Keratinocyte (primary cell): ENCODE data around the gene KIF18B. TPM values are rescaled to one million over a fixed set of nuclear protein-coding genes. Genes with fewer than 3 reads are reported as not detected.

Source experiments
- DNase-seq: peaks from one replicate; pipeline ENCODE4 v3.0.0-alpha.2; 2011; ENCODE audit warnings: low read depth, missing footprints, low spot score
- FAIRE-seq: peaks from 2 replicates; lab custom pipeline; 2011; peaks lifted over from hg19 to GRCh38; lab: Jason Lieb, UNC
- H2AFZ ChIP-seq: 2 replicates; pipeline ENCODE4 v1.6.0; 2012; ENCODE audit warnings: low read length, control low read depth, inconsistent platforms; ENCODE audit not compliant: control insufficient read depth
- H3K27ac ChIP-seq: 2 replicates; pipeline ENCODE4 v1.5.1; 2011; ENCODE audit warnings: low read length; ENCODE audit not compliant: control insufficient read depth, insufficient read depth
- H3K27me3 ChIP-seq: 3 replicates; pipeline ENCODE4 v1.6.0; 2011; ENCODE audit warnings: low read length; ENCODE audit not compliant: control insufficient read depth, insufficient read depth; ENCODE audit errors: extremely low read depth
- H3K36me3 ChIP-seq, 2 experiments: 2 replicates in 1 of 2; 3 replicates in 1 of 2; pipeline ENCODE4 v1.5.1; 2011; ENCODE audit warnings: low read length in 2 of 2, mild to moderate bottlenecking in 1 of 2; ENCODE audit not compliant: control insufficient read depth in 2 of 2, insufficient read depth in 2 of 2; ENCODE audit errors: extremely low read depth in 1 of 2
- H3K4me1 ChIP-seq: 3 replicates; pipeline ENCODE4 v1.5.1; 2011; ENCODE audit warnings: low read length; ENCODE audit not compliant: control insufficient read depth, insufficient read depth; ENCODE audit errors: extremely low read depth
- H3K4me2 ChIP-seq: 3 replicates; pipeline ENCODE4 v1.6.0; 2011; ENCODE audit warnings: low read depth, low read length; ENCODE audit not compliant: control insufficient read depth, insufficient read depth; ENCODE audit errors: extremely low read depth
- H3K4me3 ChIP-seq, 3 experiments: fragments of 200-600 bp in 1 of 3; sonication (generic) in 1 of 3; 2 replicates in 2 of 3; 3 replicates in 1 of 3; pipeline ENCODE4 v1.5.1; 2011 to 2016; ENCODE audit warnings: low read length in 3 of 3, mild to moderate bottlenecking in 3 of 3, control low read depth in 2 of 3, inconsistent platforms in 1 of 3, low read depth in 1 of 3, mixed read lengths in 1 of 3, mixed run types in 1 of 3, moderate library complexity in 1 of 3; ENCODE audit not compliant: control insufficient read depth in 2 of 3, insufficient read depth in 2 of 3; ENCODE audit errors: extremely low read depth in 1 of 3
- H3K79me2 ChIP-seq: 2 replicates; pipeline ENCODE4 v1.6.0; 2012; ENCODE audit warnings: low read length; ENCODE audit not compliant: control insufficient read depth, insufficient read depth
- H3K9ac ChIP-seq: 3 replicates; pipeline ENCODE4 v1.6.0; 2011; ENCODE audit warnings: low read length; ENCODE audit not compliant: control insufficient read depth, insufficient read depth; ENCODE audit errors: extremely low read depth
- H3K9me1 ChIP-seq: 3 replicates; pipeline ENCODE4 v1.6.0; 2011; ENCODE audit warnings: low read length; ENCODE audit not compliant: control insufficient read depth, insufficient read depth; ENCODE audit errors: extremely low read depth
- H3K9me3 ChIP-seq: 2 replicates; pipeline ENCODE4 v1.5.1; 2012; ENCODE audit warnings: low read depth, low read length; ENCODE audit not compliant: control insufficient read depth
- H4K20me1 ChIP-seq: 3 replicates; pipeline ENCODE4 v1.6.0; 2011; ENCODE audit warnings: low read length; ENCODE audit not compliant: control insufficient read depth, insufficient read depth; ENCODE audit errors: extremely low read depth
- EZH2 ChIP-seq: IDR thresholded peaks from one replicate; pipeline ENCODE4 v1.6.1; 2012; ENCODE audit warnings: inconsistent platforms, mild to moderate bottlenecking, low read length, moderate library complexity
- dilution Hi-C: fragments of 300-500 bp; cut with MboI; formaldehyde crosslinking; loops from one replicate; pipeline ENCODE4 v1.7.0; 2020; ENCODE audit warnings: low sequenced_read_pairs; ENCODE audit not compliant: extremely low pct_ligation_motif_present
- polyA plus RNA-seq, 5 experiments: library from polyadenylated mRNA; depleted of rRNA in 3 of 5; stranded (reverse) in 3 of 5; stranded (forward) in 1 of 5; unstranded in 1 of 5; fragments of >200 nt; gene quantifications; 1 replicate in 1 of 5; 2 replicates in 3 of 5; 3 replicates in 1 of 5; pipeline versions ENCODE4 v1.2.1 to v1.2.3, GENCODE V29; 2011 to 2012; ENCODE audit warnings: missing spikeins in 2 of 5, low read depth in 1 of 5, low replicate concordance in 1 of 5
- TF ChIP-seq, protein P1 (sequence below), 3 experiments: IDR thresholded peaks in 1 of 3; conservative IDR thresholded peaks in 1 of 3; optimal IDR thresholded peaks in 1 of 3; 2 replicates in 2 of 3; 3 replicates in 1 of 3; pipeline versions ENCODE3 to v1.5.1; 2011; ENCODE audit warnings: low read length in 3 of 3, mild to moderate bottlenecking in 3 of 3, moderate library complexity in 2 of 3, control low read depth in 1 of 3, inconsistent platforms in 1 of 3; ENCODE audit not compliant: insufficient read depth in 2 of 3; ENCODE audit errors: extremely low read depth in 1 of 3

The KIF18B gene
- polyA plus RNA-seq, 1 donor (not counting 4 experiments of a cell fraction or from before 2014, with no cell fraction given), result 5.1 TPM

DNA sequence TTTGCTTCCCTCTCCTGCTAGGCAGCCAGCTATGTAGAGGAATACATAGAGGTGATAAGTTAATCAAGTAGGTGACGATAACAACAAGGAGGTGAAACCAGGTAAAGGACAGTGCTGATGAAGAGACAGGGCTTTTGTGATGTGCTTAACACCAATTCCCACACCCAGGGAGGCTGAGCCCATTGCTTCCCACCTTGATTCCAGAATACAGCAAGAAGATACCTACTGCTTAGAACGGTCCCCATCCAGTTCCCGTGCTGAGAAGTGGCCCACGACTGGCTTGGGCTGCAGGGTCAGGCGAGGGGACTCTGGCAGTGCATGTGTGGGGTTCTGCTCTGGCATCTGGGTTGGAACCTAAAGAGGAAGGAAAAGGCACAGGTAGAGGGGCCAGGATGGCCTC lies 16.2 kb downstream of the KIF18B start:
- Histone ChIP-seq H3K9me3 (no peaks in the 10 kb centered on the region), H3K27me3 (no peaks in the 10 kb centered on the region), H3K36me3 (peaks cover 2 to 64% of the 10 kb centered on the region in 2 experiments), H3K27ac (no peak overlapping the region), H3K4me3 (no peak overlapping the region), H3K4me1 (no peaks in the 10 kb centered on the region), H3K4me2 (no peak overlapping the region), H3K9ac (no peak overlapping the region), H4K20me1 (no peaks in the 10 kb centered on the region), H2AFZ (no peak overlapping the region), H3K9me1 (no peaks in the 10 kb centered on the region), H3K79me2 (peaks cover 6% of the 10 kb centered on the region)
- DNase-seq (no peak), FAIRE-seq (no peak)
- dilution Hi-C loops, result no loop called here
- TF ChIP-seq EZH2, result no peak
- TF ChIP-seq, protein P1, sequence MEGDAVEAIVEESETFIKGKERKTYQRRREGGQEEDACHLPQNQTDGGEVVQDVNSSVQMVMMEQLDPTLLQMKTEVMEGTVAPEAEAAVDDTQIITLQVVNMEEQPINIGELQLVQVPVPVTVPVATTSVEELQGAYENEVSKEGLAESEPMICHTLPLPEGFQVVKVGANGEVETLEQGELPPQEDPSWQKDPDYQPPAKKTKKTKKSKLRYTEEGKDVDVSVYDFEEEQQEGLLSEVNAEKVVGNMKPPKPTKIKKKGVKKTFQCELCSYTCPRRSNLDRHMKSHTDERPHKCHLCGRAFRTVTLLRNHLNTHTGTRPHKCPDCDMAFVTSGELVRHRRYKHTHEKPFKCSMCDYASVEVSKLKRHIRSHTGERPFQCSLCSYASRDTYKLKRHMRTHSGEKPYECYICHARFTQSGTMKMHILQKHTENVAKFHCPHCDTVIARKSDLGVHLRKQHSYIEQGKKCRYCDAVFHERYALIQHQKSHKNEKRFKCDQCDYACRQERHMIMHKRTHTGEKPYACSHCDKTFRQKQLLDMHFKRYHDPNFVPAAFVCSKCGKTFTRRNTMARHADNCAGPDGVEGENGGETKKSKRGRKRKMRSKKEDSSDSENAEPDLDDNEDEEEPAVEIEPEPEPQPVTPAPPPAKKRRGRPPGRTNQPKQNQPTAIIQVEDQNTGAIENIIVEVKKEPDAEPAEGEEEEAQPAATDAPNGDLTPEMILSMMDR (optimal IDR thresholded peaks at IDR 0.05 in 1 of 3, IDR thresholded peaks at IDR 0.05 in 1 of 3, conservative IDR thresholded peaks at IDR 0.05 in 1 of 3; ENCODE audit: extremely low read depth in 1 of 3, insufficient read depth in 2 of 3, low read length in 3 of 3), result no peak

DNA sequence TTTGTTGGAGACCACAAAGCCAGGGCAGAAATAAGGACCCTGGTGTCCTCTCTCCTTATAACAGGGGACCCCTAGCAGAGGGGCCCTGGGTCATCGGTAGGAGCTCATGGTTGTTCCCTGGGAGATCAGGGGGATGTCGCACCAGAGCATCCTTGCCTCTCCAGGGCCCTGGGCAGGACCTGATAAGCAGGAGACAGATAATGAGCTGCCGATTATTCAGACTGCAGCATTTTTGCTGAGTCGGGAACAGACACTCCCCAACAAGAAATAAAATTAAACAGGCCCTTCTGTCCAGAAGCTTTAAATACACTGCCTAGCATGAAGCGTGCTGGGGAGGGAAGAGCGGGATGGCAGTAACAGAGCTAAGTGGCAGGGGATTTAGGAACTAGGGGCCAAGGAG lies 16.9 kb downstream of the KIF18B start:
- Histone ChIP-seq H4K20me1 (no peaks in the 10 kb centered on the region), H3K27me3 (no peaks in the 10 kb centered on the region), H3K27ac (no peak overlapping the region), H3K4me2 (no peak overlapping the region), H3K9me1 (no peaks in the 10 kb centered on the region), H3K4me1 (no peaks in the 10 kb centered on the region), H3K4me3 (no peak overlapping the region), H3K79me2 (peaks cover under 1% of the 10 kb centered on the region), H3K9me3 (no peaks in the 10 kb centered on the region), H2AFZ (no peak overlapping the region), H3K9ac (no peak overlapping the region), H3K36me3 (peaks cover 2 to 71% of the 10 kb centered on the region in 2 experiments)
- DNase-seq, result no peak
- TF ChIP-seq EZH2, result no peak
- TF ChIP-seq, protein P1 (optimal IDR thresholded peaks at IDR 0.05 in 1 of 3, IDR thresholded peaks at IDR 0.05 in 1 of 3, conservative IDR thresholded peaks at IDR 0.05 in 1 of 3; ENCODE audit: extremely low read depth in 1 of 3, insufficient read depth in 2 of 3, low read length in 3 of 3), result no peak
- FAIRE-seq, result no peak
- dilution Hi-C loops, result no loop called here
